Uterus (tissue), 4 donors: ENCODE measurements around the gene GPRIN3. TPM values are rescaled to one million over a fixed set of nuclear protein-coding genes. Genes with fewer than 3 reads are reported as not detected.

ENCODE experiments used
- DNase-seq, 2 donors: peaks; one replicate each; pipeline ENCODE4 v3.0.0-alpha.2; 2019 to 2020
- H3K27ac ChIP-seq, 2 donors: fragments of 200-600 bp; sonication (generic); 1 replicate in 1 of 2; 2 replicates in 1 of 2; pipeline ENCODE4 v1.5.1; 2016 to 2018
- H3K27me3 ChIP-seq, 2 donors: fragments of 200-600 bp; sonication (generic); one replicate each; pipeline ENCODE4 v1.5.1; 2018 to 2019; ENCODE audit warnings: control low read depth in 1 of 2
- H3K36me3 ChIP-seq, 2 donors: fragments of 200-600 bp; sonication (generic); one replicate each; pipeline ENCODE4 v1.5.1; 2019; ENCODE audit warnings: control low read depth in 1 of 2
- H3K4me1 ChIP-seq, 2 donors: fragments of 200-600 bp; sonication (generic); one replicate each; pipeline ENCODE4 v1.5.1; 2018 to 2019; ENCODE audit warnings: control low read depth in 1 of 2
- H3K4me3 ChIP-seq, 2 donors: fragments of 200-600 bp; sonication (generic); 1 replicate in 1 of 2; 2 replicates in 1 of 2; pipeline ENCODE4 v1.5.1; 2018 to 2019; ENCODE audit warnings: mild to moderate bottlenecking in 1 of 2
- H3K9me3 ChIP-seq, 2 donors: fragments of 200-600 bp; sonication (generic); one replicate each; pipeline ENCODE4 v1.5.1; 2019; ENCODE audit warnings: control low read depth in 1 of 2
- POLR2A ChIP-seq, 2 donors: fragments of 450-650 bp; IDR thresholded peaks; one replicate each; pipeline ENCODE4 v1.6.1; 2016; ENCODE audit warnings: antibody characterized with exemption in 2 of 2, mild to moderate bottlenecking in 1 of 2, moderate library complexity in 1 of 2
- intact Hi-C: fragments of 100-400 bp; cut with DNase I; formaldehyde crosslinking; loops from one replicate; pipeline ENCODE4 v1.15.1; 2023; ENCODE audit warnings: low total_unique reads
- total RNA-seq, 4 donors: library from RNA; depleted of rRNA in 3 of 4; stranded (reverse); fragments of >200 nt in 3 of 4; gene quantifications; one replicate each; pipeline versions ENCODE4 v1.1.0 to v1.2.4, GENCODE V29; 2014 to 2023
- TF ChIP-seq, protein P1 (sequence below), 4 experiments: fragments of 200-600 bp in 2 of 4; fragments of 450-650 bp in 2 of 4; sonication (generic) in 2 of 4; IDR thresholded peaks; one replicate each; pipeline ENCODE4 v1.5.1; 2016 to 2019; ENCODE audit warnings: antibody characterized with exemption in 4 of 4, mild to moderate bottlenecking in 2 of 4, moderate library complexity in 1 of 4
- donor health status: DM: yes; HTN: yes; CAD: no.

Gene GPRIN3
- total RNA-seq, 4 donors from 2014 or later = 1.2 to 9.7 (median 3.2) TPM

DNA sequence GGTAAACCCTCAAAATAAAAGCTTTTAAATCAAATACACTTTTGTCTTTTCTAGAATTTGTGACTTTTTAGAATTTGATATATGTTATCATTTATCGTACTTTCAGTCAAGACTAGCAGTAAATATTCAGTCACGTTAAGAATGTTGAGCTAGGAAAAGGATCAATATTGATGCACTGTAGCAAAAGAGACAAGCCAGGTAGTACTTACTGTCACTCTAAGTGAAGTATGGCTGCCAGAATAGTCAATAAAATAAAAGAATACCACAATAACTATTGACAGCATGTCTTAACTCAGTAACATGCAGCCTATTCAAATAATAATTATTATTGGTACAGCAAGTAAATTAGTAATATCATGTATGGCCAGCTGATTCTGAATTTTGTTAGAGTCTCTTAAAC lies 43.6 kb upstream of the GPRIN3 start:
- Histone ChIP-seq H3K4me1 (no peaks in the 10 kb centered on the region), H3K4me3 (no peak overlapping the region), H3K27ac (no peak overlapping the region), H3K9me3 (no peaks in the 10 kb centered on the region), H3K27me3 (no peaks in the 10 kb centered on the region), H3K36me3 (no peaks in the 10 kb centered on the region)
- DNase-seq = no peak
- TF ChIP-seq POLR2A (IDR thresholded peaks at IDR 0.05) = no peak
- TF ChIP-seq, protein P1, sequence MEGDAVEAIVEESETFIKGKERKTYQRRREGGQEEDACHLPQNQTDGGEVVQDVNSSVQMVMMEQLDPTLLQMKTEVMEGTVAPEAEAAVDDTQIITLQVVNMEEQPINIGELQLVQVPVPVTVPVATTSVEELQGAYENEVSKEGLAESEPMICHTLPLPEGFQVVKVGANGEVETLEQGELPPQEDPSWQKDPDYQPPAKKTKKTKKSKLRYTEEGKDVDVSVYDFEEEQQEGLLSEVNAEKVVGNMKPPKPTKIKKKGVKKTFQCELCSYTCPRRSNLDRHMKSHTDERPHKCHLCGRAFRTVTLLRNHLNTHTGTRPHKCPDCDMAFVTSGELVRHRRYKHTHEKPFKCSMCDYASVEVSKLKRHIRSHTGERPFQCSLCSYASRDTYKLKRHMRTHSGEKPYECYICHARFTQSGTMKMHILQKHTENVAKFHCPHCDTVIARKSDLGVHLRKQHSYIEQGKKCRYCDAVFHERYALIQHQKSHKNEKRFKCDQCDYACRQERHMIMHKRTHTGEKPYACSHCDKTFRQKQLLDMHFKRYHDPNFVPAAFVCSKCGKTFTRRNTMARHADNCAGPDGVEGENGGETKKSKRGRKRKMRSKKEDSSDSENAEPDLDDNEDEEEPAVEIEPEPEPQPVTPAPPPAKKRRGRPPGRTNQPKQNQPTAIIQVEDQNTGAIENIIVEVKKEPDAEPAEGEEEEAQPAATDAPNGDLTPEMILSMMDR (IDR thresholded peaks at IDR 0.05) = no peak
- intact Hi-C loops = no loop called here

DNA sequence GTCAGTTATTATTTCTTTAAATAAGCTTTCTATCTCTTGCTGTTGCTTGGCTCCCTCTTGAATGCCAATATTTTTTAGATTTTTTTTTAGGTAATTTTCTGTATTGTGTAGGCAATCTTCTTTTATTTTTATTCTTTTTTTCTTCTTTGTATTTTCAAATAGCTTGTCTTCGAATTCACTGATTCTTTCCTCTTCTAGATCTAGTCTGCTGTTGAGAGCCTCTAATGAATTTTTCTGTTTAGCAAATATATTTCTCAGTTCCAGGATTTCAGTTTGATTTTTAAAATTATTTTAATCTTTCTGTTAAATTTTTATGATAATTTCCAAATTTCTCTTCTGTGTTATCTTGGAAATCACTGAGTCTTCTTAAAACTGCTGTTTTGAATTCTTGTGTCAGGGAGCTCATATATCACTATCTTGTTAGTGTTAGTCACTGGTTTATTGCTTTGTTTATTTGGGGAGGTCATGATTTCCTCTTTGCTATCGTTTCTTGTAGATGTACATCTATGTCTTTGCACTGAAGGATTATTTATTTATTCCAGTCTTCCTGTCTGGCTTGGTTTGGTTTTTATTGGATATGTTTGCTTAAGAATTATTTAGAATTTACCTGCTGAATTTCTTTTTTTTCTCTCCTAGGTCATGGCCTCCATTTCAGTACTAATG lies 39.9 kb upstream of the GPRIN3 start:
- H3K27ac ChIP-seq = no peak overlapping the region
- H3K4me3 ChIP-seq = no peak overlapping the region
- H3K27me3 ChIP-seq = no peaks in the 10 kb centered on the region
- H3K9me3 ChIP-seq = no peaks in the 10 kb centered on the region
- DNase-seq = no peak
- intact Hi-C loops = no loop called here
- TF ChIP-seq, protein P1 (IDR thresholded peaks at IDR 0.05) = no peak
- TF ChIP-seq POLR2A (IDR thresholded peaks at IDR 0.05) = no peak
- no peaks in the 10 kb centered on the region for H3K36me3 ChIP-seq
- H3K4me1 ChIP-seq = no peaks in the 10 kb centered on the region

DNA sequence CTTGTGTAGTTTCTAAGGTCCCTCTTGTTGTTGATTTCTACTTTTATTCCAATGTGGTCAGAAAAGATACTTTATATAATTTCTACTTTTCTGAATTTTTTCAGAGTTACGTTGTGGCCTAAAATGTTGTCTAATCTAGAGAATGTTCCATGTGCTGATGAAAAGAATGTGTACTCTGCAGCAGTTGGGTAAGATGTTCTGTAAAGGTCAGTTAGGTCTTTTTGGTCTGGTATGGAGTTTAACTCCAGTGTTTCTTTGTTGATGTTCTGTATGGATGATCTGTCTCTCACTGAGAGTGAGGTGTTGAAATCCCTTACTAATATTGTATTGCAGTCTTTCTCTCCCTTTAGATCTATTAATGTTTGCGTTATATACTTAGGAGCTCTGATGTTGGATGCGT lies 37.0 kb upstream of the GPRIN3 start:
- H3K27me3 ChIP-seq = no peaks in the 10 kb centered on the region
- TF ChIP-seq POLR2A (IDR thresholded peaks at IDR 0.05) = no peak
- no peaks in the 10 kb centered on the region for H3K9me3 ChIP-seq
- no peaks in the 10 kb centered on the region for H3K4me1 ChIP-seq
- DNase-seq = no peak
- H3K27ac ChIP-seq = no peak overlapping the region
- H3K36me3 ChIP-seq = no peaks in the 10 kb centered on the region
- H3K4me3 ChIP-seq = no peak overlapping the region
- intact Hi-C loops = no loop called here

DNA sequence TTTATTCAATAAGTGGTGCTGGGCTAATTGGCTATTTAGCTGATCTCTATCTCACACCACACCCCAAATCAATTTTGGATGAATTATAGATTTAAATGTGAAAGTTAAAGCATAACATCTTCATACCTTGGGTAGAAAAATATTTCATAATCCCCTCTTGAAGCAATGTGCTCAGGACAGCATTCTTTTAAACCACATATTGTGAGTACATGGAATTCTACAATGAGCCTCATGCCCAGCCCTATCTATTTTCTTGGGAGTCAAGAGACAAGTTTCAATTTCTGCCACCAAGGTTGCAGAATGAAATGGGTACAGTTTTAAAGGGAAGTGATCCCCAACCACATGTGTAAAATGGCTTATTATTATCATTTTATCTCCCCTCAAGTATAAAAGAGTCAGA lies 30.6 kb upstream of the GPRIN3 start:
- no peak for TF ChIP-seq POLR2A (IDR thresholded peaks at IDR 0.05)
- TF ChIP-seq, protein P1 (IDR thresholded peaks at IDR 0.05) = no peak

DNA sequence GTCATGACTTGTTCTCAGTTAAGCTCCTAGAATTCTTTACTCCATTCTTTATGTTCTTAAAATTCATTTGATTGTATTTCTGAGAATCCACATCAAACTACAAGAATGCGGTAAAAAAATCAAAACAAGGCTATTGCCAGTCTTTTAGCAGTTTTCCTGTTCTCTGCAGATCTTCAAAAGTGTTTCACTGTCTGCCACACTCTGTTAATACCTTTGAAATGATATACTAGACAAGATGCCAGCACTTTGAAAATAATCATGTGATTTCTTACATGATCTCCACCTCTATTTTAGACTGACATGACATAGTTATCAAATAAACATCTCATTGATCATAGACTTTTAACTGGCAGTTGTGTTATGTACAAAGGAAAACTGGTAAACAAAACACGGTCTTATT lies 30.1 kb upstream of the GPRIN3 start:
- no peak overlapping the region for H3K4me3 ChIP-seq
- TF ChIP-seq, protein P1 (IDR thresholded peaks at IDR 0.05) = no peak
- no peak for TF ChIP-seq POLR2A (IDR thresholded peaks at IDR 0.05)
- H3K4me1 ChIP-seq = no peaks in the 10 kb centered on the region
- no peak for DNase-seq
- H3K27me3 ChIP-seq = no peaks in the 10 kb centered on the region
- H3K27ac ChIP-seq = no peak overlapping the region
- no peaks in the 10 kb centered on the region for H3K9me3 ChIP-seq
- no peaks in the 10 kb centered on the region for H3K36me3 ChIP-seq
- intact Hi-C loops = no loop called here

More for the DNA sequence above, 30.6 kb upstream of the GPRIN3 start:
- H3K4me3 ChIP-seq = no peak overlapping the region
- intact Hi-C loops = no loop called here
- no peaks in the 10 kb centered on the region for H3K36me3 ChIP-seq
- H3K27me3 ChIP-seq = no peaks in the 10 kb centered on the region
- DNase-seq = no peak
- H3K4me1 ChIP-seq = no peaks in the 10 kb centered on the region
- H3K9me3 ChIP-seq = no peaks in the 10 kb centered on the region
- no peak overlapping the region for H3K27ac ChIP-seq
